HTERT RPE-1 (cell line): ENCODE results near the gene ZNF182.
"Not testable (repeated sequence)": the region's sequence is repeated elsewhere in the genome, so short reads cannot be mapped to it uniquely, and the experiment has no call there.

Source experiments
- in situ Hi-C: fragments of 300-500 bp; cut with MboI; formaldehyde crosslinking; loops from 4 replicates; pipeline ENCODE4 v1.14.3; 2020; ENCODE audit warnings: low sequenced_read_pairs

ZNF182 gene

DNA sequence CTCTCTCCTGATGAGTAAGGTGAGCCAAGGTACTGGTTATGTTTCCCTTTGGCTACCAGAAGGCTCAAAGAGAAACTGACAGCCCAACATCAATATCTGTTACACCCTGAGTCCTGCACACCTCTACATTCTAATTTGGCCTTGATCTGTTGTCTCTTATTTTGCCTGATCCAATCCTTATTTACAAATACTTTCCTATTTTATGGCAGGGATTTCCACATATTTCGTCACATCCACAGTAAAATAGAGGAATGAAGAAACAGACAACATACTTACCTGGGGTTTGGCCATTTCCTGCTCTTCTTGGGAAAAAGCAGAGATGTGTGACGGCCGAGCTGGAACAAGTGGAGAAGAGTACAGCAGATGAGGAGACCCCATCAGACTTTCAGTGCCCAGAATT is 1.5 kb downstream of the ZNF182 start:
- in situ Hi-C loops, result no loop called here

DNA sequence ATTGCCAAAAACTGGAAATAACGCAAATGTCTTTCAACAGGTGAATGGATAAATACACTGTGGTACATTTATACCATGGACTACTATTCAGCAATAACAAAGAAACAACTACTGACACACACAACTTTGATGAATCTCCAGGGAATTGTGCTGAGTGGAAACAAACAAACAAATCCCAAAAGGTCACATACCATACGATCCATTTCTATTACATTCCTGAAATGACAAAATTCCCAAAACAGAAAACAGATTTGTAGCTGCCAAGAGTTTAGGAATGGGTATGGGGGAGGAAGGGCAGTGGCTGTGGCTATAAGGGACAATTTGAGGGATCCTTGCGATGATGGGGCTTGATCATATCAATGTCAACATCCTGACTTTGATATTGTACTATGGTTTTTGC is 2.5 kb downstream of the ZNF182 start:
- in situ Hi-C loops, result no loop called here

DNA sequence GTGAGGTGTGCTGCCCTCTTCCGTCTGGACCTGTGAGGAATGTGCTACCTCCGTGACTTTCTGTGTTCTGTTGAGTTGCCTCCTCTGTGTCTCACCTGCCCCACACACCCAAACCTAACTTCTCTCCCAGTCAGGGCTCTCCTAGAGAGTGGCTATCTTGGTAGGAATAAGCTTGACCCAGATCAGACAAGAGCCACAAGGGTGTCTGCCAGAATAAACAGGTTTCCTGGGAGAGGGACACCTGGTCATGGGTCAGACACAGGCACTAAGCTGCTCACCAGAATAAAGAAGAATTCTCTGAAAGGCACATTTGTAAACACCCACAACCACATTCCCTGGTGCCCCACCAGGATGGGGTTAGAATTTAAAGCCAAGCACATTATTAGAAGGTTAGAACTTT is 11.1 kb downstream of the ZNF182 start:
- in situ Hi-C loops, result no loop called here

DNA sequence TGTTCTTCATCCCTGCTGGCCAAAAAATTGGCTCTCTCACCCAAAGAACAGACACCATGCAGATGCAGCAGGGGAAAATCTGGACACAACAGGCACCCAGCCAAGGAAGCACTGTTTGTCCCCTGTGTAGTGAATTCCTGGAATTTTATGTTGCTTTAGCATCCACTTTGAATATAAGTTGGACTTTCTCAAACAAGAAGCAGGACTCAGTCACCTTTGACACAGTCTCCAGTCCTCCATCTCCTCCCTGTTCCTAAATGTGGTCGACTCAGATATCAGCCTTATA is 11.8 kb downstream of the ZNF182 start:
- in situ Hi-C loops, result no loop called here

DNA sequence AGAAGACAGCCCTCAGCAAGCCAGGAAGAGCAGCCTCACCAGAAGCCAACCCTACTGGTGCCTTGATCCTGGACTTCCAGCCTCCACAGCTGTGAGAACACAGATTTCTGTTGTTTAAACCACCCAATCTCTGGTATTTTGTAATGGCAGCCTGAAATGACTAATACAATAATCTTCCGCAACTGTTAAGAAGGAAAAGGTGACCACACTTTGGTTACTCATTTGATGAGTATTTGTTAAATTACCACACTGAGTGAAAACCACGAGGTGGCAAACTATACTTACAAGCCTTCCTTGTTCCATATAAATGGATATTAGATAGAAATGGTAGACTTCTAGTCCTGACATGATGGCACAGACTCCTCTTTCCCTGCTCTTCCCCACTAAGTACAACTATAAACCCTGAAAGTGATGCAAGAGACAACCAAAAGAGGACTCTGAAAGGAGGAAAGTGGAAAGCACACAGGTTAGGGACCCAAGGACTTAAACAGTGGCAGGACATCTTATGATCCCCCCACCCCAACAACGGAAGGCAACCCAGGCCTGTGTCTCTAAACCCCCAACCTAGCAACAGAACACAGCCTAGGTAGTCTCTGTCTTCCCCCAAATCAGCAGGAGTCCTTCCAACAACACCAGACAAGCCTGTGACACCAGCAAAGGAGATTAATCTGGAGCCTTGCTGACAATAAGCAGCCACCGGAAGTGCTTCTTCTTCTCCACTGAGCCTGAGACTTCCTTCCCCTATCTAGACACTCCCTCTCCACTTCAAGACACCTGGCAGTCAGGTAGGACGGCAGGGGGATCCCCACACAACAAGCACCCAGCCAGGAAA is 12.3 kb downstream of the ZNF182 start:
- in situ Hi-C loops, result no loop called here

DNA sequence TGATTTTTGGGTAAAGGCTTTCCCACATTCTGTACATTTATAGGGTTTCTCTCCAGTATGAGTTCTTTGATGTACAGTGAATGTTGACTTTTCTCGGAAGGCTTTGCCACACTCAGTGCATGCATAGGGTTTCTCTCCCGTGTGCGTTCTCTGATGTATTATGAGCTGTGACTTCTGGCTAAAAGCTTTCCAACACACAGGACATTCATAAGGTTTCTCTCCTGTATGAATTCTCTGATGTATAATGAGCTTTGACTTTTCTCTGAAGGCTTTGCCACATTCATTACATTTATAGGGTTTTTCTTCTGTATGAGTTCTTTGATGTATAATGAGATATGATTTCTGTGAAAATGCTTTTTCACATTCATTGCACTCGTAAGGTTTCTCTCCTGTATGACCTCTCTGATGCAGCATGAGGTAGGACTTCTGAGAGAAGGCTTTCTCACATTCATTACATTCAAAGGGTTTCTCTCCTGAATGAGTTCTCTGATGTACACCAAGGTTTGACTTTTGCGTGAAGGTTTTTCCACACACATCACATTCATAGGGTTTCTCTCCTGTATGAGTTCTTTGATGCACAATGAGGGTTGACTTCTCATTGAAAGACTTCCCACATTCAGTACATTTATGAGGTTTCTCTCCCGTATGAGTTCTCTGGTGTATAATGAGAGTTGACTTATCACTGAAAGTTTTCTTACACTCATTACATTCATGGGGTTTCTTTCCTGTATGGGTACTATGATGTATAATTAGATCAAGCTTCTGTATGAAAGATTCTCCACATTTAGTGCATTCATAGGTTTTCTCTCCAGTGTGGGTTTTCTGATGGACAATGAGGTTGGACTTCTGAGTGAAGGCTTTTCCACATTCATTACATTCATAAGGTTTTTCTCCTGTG is 27.3 kb downstream of the ZNF182 start:
- in situ Hi-C loops, result no loop called here

DNA sequence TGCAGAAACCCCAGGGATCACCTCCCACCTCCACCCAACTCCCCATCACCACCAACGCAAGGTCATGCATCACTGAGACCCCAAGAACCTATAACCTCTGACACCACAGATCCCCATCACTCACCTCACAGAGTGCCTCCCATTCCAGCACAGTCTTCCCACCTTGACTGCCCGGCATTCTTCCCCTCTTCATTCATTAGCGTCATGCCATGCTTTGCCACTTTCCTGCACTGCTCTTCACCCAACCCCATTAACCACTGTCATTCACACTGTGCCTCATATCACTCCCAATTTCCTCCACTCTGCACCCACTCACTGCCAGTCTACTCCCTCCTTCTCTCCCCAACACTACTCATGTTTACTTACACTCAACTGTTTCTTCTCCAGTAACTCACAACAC is 30.6 kb downstream of the ZNF182 start:
- in situ Hi-C loops, result no loop called here

DNA sequence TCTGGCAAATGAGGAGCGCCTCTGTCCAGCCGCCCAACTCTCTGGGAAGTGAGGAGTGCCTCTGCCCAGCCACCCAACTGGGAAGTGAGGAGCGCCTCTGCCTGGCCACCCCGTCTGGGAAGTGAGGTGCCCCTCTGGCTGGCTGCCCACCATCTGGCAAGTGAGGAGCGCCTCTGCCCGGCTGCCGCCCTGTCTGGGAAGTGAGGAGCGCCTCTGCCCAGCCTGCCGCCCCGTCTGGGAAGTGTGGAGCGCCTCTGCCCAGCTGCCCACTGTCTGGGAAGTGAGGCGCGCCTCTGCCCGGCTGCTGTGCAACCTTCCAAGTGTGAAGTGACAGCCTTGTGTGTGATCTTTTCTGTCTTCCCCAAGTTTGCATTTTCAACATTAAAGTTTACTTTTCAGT is 38.3 kb downstream of the ZNF182 start:
- in situ Hi-C loops, result not testable (repeated sequence)

DNA sequence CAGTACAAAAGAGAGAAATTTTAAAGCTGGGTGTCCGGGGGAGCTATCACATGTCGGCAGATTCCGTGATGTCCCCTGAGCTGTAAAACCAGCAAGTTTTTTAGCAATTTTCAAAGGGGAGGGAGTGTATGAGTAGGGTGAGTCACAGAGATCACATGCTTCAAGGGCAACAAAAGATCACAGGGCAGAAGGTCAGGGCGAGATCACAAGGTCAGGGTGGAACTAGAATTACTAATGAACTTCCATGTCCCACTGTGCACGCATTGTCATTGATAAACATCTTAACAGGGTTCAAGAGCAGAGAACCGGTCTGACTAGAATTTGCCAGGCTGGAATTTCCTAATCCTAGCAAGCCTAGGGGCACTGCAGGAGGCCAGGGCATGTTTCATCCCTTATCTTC is 42.0 kb downstream of the ZNF182 start:
- in situ Hi-C loops, result not testable (repeated sequence)

DNA sequence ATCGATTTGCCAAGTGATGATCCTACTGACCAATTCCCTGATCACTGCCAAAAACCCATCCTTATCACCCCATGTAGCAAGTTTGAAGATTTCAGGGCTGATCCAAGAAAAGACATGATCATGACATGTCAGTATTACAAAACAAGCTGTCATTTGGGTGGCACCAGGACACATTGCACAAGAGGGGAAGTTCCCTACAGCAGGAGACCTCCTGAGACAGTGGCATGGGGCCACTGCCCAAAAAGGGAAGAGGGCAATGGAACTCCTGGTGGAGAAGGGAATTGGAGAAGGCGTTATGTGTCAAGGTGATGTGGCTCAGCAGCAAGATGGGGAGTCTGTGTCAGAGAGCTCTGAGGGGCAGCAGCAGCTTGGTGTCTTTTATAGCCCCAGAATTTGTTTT is 43.4 kb downstream of the ZNF182 start:
- in situ Hi-C loops, result no loop called here

DNA sequence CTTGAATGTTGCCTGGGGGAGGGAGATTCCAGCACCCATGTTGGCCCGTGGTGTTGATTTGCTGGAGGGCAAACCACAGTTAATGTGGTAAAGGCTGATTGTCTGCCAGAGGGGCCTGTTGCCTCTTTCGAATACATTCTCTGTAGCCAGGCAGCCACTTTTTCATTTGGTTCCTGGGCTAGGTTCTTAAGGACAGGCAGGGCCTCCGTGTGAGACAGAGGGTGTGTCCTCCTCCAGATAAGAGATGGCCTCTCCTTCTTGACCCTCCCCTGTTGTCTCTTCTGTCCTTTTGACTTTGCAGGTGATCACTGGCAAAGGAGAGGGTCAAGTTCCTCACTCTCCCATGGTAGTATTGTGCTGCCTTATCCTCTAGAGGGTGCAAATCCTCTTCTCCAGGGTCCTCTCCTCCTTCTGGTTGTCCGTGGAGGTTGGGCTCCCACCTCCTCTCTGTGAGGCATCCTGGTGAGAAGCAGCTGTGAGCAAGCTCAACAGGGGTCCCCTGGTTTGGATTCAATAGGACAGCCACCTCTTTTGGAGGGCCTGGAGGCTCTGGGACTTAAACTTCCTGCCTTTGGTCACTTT is 44.9 kb downstream of the ZNF182 start:
- in situ Hi-C loops, result no loop called here

DNA sequence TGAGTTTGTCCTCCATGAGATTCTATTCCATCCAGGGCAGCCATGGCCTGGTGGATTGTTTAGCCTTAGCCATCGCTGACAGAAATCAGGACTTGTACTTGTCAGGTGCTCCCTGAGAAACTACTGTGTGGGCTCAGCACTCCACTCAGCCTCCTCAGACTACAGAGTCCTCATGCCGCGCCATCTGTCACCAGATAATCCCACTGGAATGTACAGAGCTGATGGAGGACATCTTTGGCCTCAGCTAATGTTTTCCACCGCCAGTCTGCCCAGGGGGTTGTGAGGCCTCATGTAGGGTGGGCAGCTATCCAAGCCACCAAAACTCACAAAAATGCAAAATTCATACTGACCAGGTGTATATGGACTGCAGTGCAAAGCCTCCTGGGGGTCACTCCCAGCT is 45.6 kb downstream of the ZNF182 start:
- in situ Hi-C loops, result not testable (repeated sequence)

DNA sequence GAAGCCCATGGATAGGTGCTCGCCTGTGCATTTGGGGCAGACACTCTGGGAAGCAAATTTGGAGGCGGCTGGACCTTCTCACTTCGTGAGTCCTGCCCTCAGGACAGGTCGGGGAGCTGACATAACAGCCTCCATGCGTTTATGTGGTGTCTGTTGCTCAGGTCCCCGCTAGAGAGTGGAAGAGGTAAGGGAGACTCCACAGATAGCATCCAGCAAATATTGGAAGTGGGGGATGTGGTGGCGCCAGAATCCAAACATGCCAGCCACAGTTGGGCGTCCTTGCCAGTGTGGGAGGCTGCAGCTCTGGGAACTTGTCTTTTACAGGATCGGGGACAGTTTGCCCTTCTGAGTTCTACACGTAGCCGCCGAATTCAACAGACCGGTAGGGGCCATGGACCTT is 47.8 kb downstream of the ZNF182 start:
- in situ Hi-C loops, result no loop called here

DNA sequence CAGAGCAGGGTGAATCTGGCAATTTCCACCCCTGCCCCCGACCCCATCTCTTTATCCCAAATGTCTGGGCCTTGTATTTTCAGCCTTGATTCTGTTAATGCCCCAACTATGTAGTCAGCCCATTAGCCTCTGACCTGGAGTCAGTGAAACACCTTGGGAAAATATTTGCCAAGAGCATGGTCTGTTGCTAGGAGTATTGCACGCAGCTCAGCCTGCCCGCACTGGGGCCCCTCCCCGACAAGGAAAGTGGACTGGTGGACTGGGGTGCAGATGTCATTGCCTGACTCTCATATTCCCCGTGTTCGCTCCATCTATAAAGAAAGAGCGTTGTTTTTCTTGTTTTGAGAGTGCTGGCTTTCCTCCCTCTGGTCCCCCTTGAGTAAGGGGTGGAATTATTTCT is 48.5 kb downstream of the ZNF182 start:
- in situ Hi-C loops, result not testable (repeated sequence)

DNA sequence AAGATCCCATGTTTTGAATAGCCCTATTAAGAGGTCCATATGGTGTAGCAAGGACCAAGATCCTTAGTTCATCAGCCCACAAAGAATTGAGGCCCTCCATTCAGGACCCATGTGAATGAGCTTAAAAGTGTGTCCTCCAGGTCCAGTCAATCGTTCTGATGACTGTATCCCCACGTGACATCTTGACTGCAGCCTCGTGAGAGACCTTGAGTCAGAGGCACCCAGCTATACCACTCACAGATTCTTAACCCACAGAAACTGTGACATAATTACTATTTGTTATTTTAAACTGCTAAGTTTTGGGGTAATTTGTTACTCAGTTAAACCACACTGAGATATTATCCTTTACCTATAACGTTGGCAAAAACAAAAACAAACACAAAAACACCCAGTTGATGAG is 62.4 kb downstream of the ZNF182 start:
- in situ Hi-C loops, result no loop called here

DNA sequence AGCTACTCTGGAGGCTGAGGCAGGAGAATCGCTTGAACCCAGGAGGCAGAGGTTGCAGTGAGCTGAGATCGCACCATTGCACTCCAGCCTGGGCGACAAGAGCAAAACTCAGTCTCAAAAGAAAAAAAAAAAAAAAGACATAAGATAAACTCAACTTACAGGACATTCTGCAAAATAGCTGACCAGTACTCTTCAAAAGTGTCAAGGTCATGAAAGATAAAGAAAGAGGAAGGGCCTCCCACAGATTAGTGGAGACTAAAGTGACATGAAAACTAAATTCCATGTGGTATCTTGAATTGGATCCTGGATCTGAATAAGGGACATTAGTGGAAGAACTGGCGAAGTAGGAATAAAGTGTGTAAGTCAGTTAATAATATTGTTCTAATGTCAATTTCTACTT is 63.3 kb downstream of the ZNF182 start:
- in situ Hi-C loops, result no loop called here

DNA sequence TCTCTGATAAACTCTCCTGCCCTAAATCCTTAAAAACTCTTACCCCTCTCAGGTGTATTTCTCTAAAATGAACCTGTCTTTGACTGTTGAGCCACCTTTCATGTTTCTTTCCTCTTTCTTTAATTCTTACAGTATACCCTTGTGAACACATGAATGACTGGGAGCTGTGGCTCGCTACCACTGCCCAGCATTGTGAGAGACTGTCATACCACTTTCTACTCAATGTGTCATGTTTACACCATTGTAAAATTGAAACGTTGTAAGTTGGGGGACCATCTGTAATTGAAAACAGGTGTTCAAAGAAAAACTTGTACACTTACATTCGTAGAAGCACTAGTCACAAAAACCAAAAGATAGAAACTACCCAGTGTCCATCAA is 66.9 kb downstream of the ZNF182 start:
- in situ Hi-C loops, result no loop called here

DNA sequence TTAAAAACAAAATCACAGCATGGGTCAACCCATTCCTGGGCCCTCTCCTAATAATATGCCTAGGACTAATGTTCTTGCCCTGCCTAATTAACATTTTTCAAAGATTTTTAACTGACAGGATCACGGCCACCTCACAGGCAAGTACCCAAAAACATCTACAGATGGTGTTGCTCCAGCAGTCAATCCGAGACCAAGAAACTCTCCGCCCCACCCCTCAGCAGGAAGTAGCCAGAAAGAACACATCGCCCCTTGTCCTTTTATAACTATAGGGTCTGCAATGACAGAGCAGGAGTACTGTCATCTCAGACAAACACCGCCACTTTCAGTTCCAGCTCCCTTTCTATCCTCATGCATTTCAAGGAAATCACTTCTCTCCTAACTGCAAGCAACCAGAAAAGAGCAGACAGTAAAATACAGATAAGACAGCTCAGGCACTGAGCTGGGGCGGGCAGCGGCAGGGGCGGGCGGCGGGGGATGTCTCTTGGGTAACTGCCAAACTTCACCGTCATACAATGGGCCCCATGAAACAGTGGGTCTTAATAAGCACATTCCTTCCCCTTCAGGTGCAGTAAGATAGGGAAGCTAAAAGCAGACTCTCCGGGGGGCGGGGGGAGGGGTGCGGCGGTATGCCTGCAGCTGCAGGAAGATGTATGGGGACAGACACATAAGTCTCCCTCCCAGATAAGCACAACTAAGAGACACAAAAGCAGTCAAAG is 67.4 kb downstream of the ZNF182 start:
- in situ Hi-C loops, result no loop called here

DNA sequence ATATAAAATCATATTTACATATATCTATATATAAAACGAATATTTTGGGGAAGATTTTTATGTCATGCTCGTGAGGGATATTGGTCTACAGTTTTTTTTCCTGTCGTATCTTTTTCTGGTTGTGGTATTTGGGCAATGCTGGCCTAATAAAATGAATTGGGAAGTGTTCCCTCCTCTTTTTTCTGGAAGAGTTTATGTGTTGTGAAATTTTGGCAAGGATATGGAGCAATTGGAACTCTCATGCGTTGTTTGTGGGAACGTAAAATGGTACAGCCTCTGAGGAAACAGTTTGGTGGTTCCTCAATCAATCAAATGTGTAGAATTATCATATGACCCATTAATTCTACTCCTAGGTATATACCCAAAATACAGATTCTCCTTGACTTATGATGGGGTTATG is 69.8 kb downstream of the ZNF182 start:
- in situ Hi-C loops, result no loop called here

DNA sequence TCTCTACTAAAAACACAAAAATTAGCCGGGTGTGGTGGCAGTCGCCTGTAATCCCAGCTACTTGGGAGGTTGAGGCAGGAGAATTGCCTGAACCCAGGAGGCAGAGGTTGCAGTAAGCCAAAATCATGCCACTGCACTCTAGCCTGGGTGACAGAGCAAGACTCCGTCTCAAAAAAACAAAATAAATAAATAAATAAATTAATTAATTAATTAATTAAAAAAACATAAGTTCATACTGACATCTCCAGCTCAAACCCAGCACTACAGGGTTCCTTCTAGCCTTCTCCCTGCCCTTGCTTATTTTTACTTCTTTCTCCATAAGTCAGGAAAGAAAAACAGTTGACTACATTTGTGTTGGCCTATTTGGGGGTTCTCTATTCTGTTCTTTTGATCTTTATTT is 71.8 kb downstream of the ZNF182 start:
- in situ Hi-C loops, result not testable (repeated sequence)

DNA sequence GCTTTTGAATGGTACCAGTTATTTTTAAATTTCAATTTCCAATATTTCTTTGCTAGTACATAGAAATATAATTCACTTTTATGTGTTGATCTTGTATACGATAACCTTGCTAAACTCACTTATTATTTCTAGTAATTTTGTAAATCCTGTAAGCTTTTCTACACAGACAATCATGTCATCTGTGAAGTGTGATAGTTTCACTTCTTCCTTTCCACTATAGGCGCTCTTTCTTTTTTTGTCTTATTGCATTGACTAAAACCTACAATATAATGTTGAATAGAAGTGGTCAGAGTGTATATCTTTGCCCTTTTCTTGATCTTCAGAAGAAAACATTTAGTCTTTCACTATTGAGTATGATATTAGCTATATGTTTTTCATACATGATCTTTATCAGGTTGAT is 76.6 kb downstream of the ZNF182 start:
- in situ Hi-C loops, result no loop called here
